HG02981 (cell line): Measurements from ENCODE around the gene NPC2.

ENCODE experiments used
- ATAC-seq: cut with Tn5 transposase; IDR thresholded peaks from one replicate; pipeline ENCODE4 v1.9.1; 2021; ENCODE audit warnings: mild to moderate bottlenecking, moderate library complexity; ENCODE audit not compliant: unreplicated experiment

Gene NPC2

GRCh38 chr14:74503291-74503937 is 10.3 kb upstream of the NPC2 start:
- no peak for ATAC-seq

- no peak for ATAC-seq
Measured at GRCh38 chr14:74502236-74503019, 9.3 kb upstream of the NPC2 start.

GRCh38 chr14:74501691-74502090 is 8.6 kb upstream of the NPC2 start:
- no peak for ATAC-seq

GRCh38 chr14:74501135-74501614 is 8.1 kb upstream of the NPC2 start:
- no peak for ATAC-seq

- ATAC-seq = no peak
Measured at GRCh38 chr14:74500417-74501134, 7.5 kb upstream of the NPC2 start.

- ATAC-seq = no peak
Measured at GRCh38 chr14:74495356-74495755, 2.3 kb upstream of the NPC2 start.

GRCh38 chr14:74493343-74494261 is 497 bp upstream of the NPC2 start, which contains the start of gene ISCA2:
ISCA2 (plus strand) TSS chr14:74493765; CDS start chr14:74493775, 10 bp downstream.
- peak; percentile 86 for ATAC-seq

- ATAC-seq = no peak
Measured at GRCh38 chr14:74491956-74492775, 939 bp downstream of the NPC2 start.

- no peak for ATAC-seq
Measured at GRCh38 chr14:74490486-74490885, 2.6 kb downstream of the NPC2 start.

- ATAC-seq = no peak
Measured at GRCh38 chr14:74488786-74489397, 4.2 kb downstream of the NPC2 start.

- ATAC-seq = no peak
Measured at GRCh38 chr14:74486164-74486563, 6.9 kb downstream of the NPC2 start.

- no peak for ATAC-seq
Measured at GRCh38 chr14:74483321-74483720, 9.8 kb downstream of the NPC2 start.

GRCh38 chr14:74482571-74482970 is 10.5 kb downstream of the NPC2 start:
- no peak for ATAC-seq

- ATAC-seq = no peak
Measured at GRCh38 chr14:74480046-74480445, 13.1 kb downstream of the NPC2 start.

- ATAC-seq = no peak
Measured at GRCh38 chr14:74478996-74479635, 14.0 kb downstream of the NPC2 start.

GRCh38 chr14:74476607-74477006 is 16.5 kb downstream of the NPC2 start:
- no peak for ATAC-seq

- ATAC-seq = no peak
Measured at GRCh38 chr14:74476107-74476506, 17.0 kb downstream of the NPC2 start.

GRCh38 chr14:74475678-74476077 is 17.4 kb downstream of the NPC2 start:
- ATAC-seq = no peak

GRCh38 chr14:74474376-74474775 is 18.7 kb downstream of the NPC2 start:
- no peak for ATAC-seq
